H1 (cell line): Measurements from ENCODE around the gene AMOT. TPM values are rescaled to one million over a fixed set of nuclear protein-coding genes. Genes with fewer than 3 reads are reported as not detected.

Experiments
- CTCF ChIA-PET: fragments of 300-600 bp; sonication (Branson Sonifier 250); formaldehyde crosslinking; loops from one replicate; lab custom pipeline; 2021; ENCODE audit not compliant: partially characterized antibody; lab: Charles Lee
- POLR2A ChIA-PET: fragments of 300-600 bp; sonication (Branson Sonifier 250); formaldehyde crosslinking; loops from one replicate; lab custom pipeline; 2021; ENCODE audit warnings: inconsistent platforms; ENCODE audit not compliant: partially characterized antibody; lab: Charles Lee
- DNase-seq, 2 experiments: peaks; one replicate each; pipeline versions ENCODE4 v3.0.0 to v3.0.0-alpha.2; 2010 to 2022; ENCODE audit warnings: low spot score in 2 of 2, low read depth in 1 of 2, mixed read lengths in 1 of 2
- FAIRE-seq: peaks from 2 replicates; lab custom pipeline; 2011; peaks lifted over from hg19 to GRCh38; lab: Jason Lieb, UNC
- H2AFZ ChIP-seq: 2 replicates; pipeline ENCODE4 v1.8.1; 2012; ENCODE audit warnings: low read length, inconsistent platforms
- H2AK5ac ChIP-seq: 2 replicates; pipeline ENCODE4 v1.6.1; 2013; ENCODE audit warnings: low read depth, low read length
- H2BK120ac ChIP-seq: replicated peaks from 2 replicates; pipeline ENCODE3; 2013; ENCODE audit warnings: low read depth, low read length, inconsistent platforms
- H2BK12ac ChIP-seq: 2 replicates; pipeline ENCODE4 v1.6.1; 2013; ENCODE audit warnings: low read depth, low read length
- H2BK15ac ChIP-seq: 2 replicates; pipeline ENCODE4 v1.6.1; 2013; ENCODE audit warnings: low read length
- H2BK20ac ChIP-seq: 2 replicates; pipeline ENCODE4 v1.6.1; 2013; ENCODE audit warnings: low read length
- H2BK5ac ChIP-seq: 2 replicates; pipeline ENCODE4 v1.6.1; 2013; ENCODE audit warnings: low read depth, low read length
- H3K14ac ChIP-seq: 2 replicates; pipeline ENCODE4 v1.6.1; 2013; ENCODE audit warnings: inconsistent platforms; ENCODE audit not compliant: insufficient read length
- H3K18ac ChIP-seq: 2 replicates; pipeline ENCODE4 v1.6.1; 2013; ENCODE audit warnings: low read length; ENCODE audit errors: extremely low read depth
- H3K23ac ChIP-seq: 2 replicates; pipeline ENCODE4 v1.6.1; 2013; ENCODE audit warnings: inconsistent platforms; ENCODE audit not compliant: insufficient read length
- H3K23me2 ChIP-seq: 2 replicates; pipeline ENCODE4 v1.6.1; 2013; ENCODE audit warnings: low read depth, low read length
- H3K27ac ChIP-seq: 2 replicates; pipeline ENCODE4 v1.6.1; 2011; ENCODE audit warnings: low read depth, low read length, inconsistent platforms
- H3K27me3 ChIP-seq, 4 experiments: replicated peaks in 1 of 4; 1 replicate in 1 of 4; 2 replicates in 3 of 4; pipeline versions ENCODE4 v1.6.1 to v1.8.1; 2011 to 2013; ENCODE audit warnings: low read length in 3 of 4, mild to moderate bottlenecking in 3 of 4, inconsistent platforms in 2 of 4, mixed read lengths in 2 of 4, moderate library complexity in 1 of 4; ENCODE audit not compliant: control insufficient read depth in 3 of 4, insufficient read depth in 3 of 4; ENCODE audit errors: extremely low read depth in 1 of 4
- H3K36me3 ChIP-seq, 4 experiments: 2 replicates each; pipeline versions ENCODE4 v1.6.1 to v1.8.1; 2011 to 2013; ENCODE audit warnings: mild to moderate bottlenecking in 4 of 4, low read length in 3 of 4, moderate library complexity in 2 of 4, control low read depth in 1 of 4, inconsistent platforms in 1 of 4; ENCODE audit not compliant: insufficient read depth in 4 of 4, control insufficient read depth in 2 of 4
- H3K4ac ChIP-seq: replicated peaks from 2 replicates; pipeline ENCODE3; 2013; ENCODE audit warnings: low read length, low read depth, mixed read lengths, inconsistent platforms; ENCODE audit not compliant: insufficient read length
- H3K4me1 ChIP-seq, 4 experiments: replicated peaks in 1 of 4; 1 replicate in 1 of 4; 2 replicates in 3 of 4; pipeline versions ENCODE4 v1.6.1 to v1.8.1; 2011 to 2013; ENCODE audit warnings: low read length in 3 of 4, inconsistent platforms in 2 of 4, mixed read lengths in 1 of 4; ENCODE audit not compliant: insufficient read depth in 4 of 4, control insufficient read depth in 3 of 4
- H3K4me2 ChIP-seq, 2 experiments: 2 replicates each; pipeline versions ENCODE4 v1.6.1 to v1.8.1; 2011 to 2013; ENCODE audit warnings: low read depth in 2 of 2, low read length in 2 of 2, control low read depth in 1 of 2, inconsistent platforms in 1 of 2, mild to moderate bottlenecking in 1 of 2; ENCODE audit not compliant: insufficient read depth in 1 of 2
- H3K4me3 ChIP-seq, 4 experiments: fragments of 200-600, 300-600 bp in 1 of 4; sonication (generic), shearing (Covaris generic), sonication (Bioruptor Twin) in 1 of 4; 2 replicates each; pipeline versions ENCODE4 v1.5.1 to v1.8.1; 2011 to 2016; ENCODE audit warnings: low read length in 4 of 4, low read depth in 3 of 4, control low read depth in 2 of 4, inconsistent platforms in 2 of 4, mild to moderate bottlenecking in 2 of 4, mixed read lengths in 1 of 4, moderate library complexity in 1 of 4; ENCODE audit not compliant: insufficient read depth in 2 of 4; ENCODE audit errors: extremely low read depth in 1 of 4
- H3K56ac ChIP-seq: replicated peaks from 2 replicates; pipeline ENCODE3; 2013; ENCODE audit warnings: low read depth, mild to moderate bottlenecking, mixed read lengths, low read length, inconsistent platforms; ENCODE audit not compliant: insufficient read length
- H3K79me1 ChIP-seq: 2 replicates; pipeline ENCODE4 v1.6.1; 2013; ENCODE audit warnings: low read depth, low read length, control low read depth
- H3K79me2 ChIP-seq, 2 experiments: 2 replicates each; pipeline versions ENCODE4 v1.6.1 to v1.8.1; 2012 to 2013; ENCODE audit warnings: low read length in 2 of 2, mild to moderate bottlenecking in 2 of 2, inconsistent platforms in 1 of 2; ENCODE audit not compliant: insufficient read depth in 2 of 2, control insufficient read depth in 1 of 2
- H3K9ac ChIP-seq, 4 experiments: replicated peaks in 1 of 4; 1 replicate in 1 of 4; 2 replicates in 3 of 4; pipeline versions ENCODE4 v1.6.1 to v1.8.1; 2011 to 2013; ENCODE audit warnings: low read depth in 3 of 4, low read length in 3 of 4, control low read depth in 2 of 4, mild to moderate bottlenecking in 2 of 4, moderate library complexity in 2 of 4, inconsistent platforms in 1 of 4; ENCODE audit errors: extremely low read depth in 1 of 4
- H3K9me3 ChIP-seq, 2 experiments: 2 replicates each; pipeline versions ENCODE4 v1.6.1 to v1.8.1; 2012 to 2013; ENCODE audit warnings: mild to moderate bottlenecking in 2 of 2, moderate library complexity in 2 of 2, control low read depth in 1 of 2, inconsistent platforms in 1 of 2, low read depth in 1 of 2, low read length in 1 of 2, mixed read lengths in 1 of 2; ENCODE audit not compliant: insufficient read depth in 2 of 2
- H4K20me1 ChIP-seq, 2 experiments: replicated peaks in 1 of 2; 2 replicates each; pipeline versions ENCODE3 to v1.8.1; 2011 to 2013; ENCODE audit warnings: inconsistent platforms in 2 of 2, low read length in 2 of 2, mild to moderate bottlenecking in 1 of 2; ENCODE audit not compliant: insufficient read depth in 2 of 2, control insufficient read depth in 1 of 2
- H4K5ac ChIP-seq: 2 replicates; pipeline ENCODE4 v1.6.1; 2013; ENCODE audit warnings: low read length, low read depth, mixed read lengths, inconsistent platforms; ENCODE audit not compliant: insufficient read length
- H4K8ac ChIP-seq: 2 replicates; pipeline ENCODE4 v1.8.0; 2013; ENCODE audit warnings: mild to moderate bottlenecking, moderate library complexity, low read length, inconsistent platforms; ENCODE audit not compliant: insufficient read depth; ENCODE audit errors: extremely low read depth
- H4K91ac ChIP-seq: replicated peaks from 2 replicates; pipeline ENCODE3; 2013; ENCODE audit warnings: low read length, mixed read lengths, inconsistent platforms; ENCODE audit not compliant: insufficient read length
- ASH2L ChIP-seq: fragments of 200-600, 300-600 bp; sonication (generic); IDR thresholded peaks from one replicate; pipeline ENCODE4 v1.7.1; 2017; ENCODE audit warnings: low read length
- ATF2 ChIP-seq: IDR thresholded peaks from 2 replicates; pipeline ENCODE4 v1.6.1; 2012; ENCODE audit warnings: low read length, inconsistent platforms
- ATF3 ChIP-seq: IDR thresholded peaks from 2 replicates; pipeline ENCODE4 v1.6.1; 2011; ENCODE audit warnings: low read depth, mild to moderate bottlenecking, low read length; ENCODE audit not compliant: insufficient read depth
- CHD1 ChIP-seq: IDR thresholded peaks from 2 replicates; pipeline ENCODE4 v1.6.1; 2012; ENCODE audit warnings: low read depth, low read length, improper control_type of control experiment
- GABPA ChIP-seq: IDR thresholded peaks from 2 replicates; pipeline ENCODE4 v1.6.1; 2011; ENCODE audit warnings: mild to moderate bottlenecking, low read length, moderate library complexity, borderline replicate concordance; ENCODE audit not compliant: insufficient read depth
- GTF2F1 ChIP-seq: IDR thresholded peaks from 2 replicates; pipeline ENCODE4 v1.6.1; 2012; ENCODE audit warnings: low read depth, low read length, improper control_type of control experiment, borderline replicate concordance
- KDM1A ChIP-seq: fragments of 200-600, 300-600 bp; sonication (generic); IDR thresholded peaks from 2 replicates; pipeline ENCODE4 v1.7.1; 2016; ENCODE audit warnings: mild to moderate bottlenecking, low read length, borderline replicate concordance
- NANOG ChIP-seq: IDR thresholded peaks from 2 replicates; pipeline ENCODE4 v1.6.1; 2011; ENCODE audit warnings: low read length, low read depth, mild to moderate bottlenecking, inconsistent platforms; ENCODE audit not compliant: insufficient read depth, poor library complexity, severe bottlenecking
- POLR2AphosphoS5 ChIP-seq: IDR thresholded peaks from 2 replicates; pipeline ENCODE4 v1.6.1; 2011; ENCODE audit warnings: low read depth, low read length
- SIRT6 ChIP-seq: IDR thresholded peaks from one replicate; pipeline ENCODE4 v1.7.1; 2012; ENCODE audit warnings: low read length, inconsistent platforms
- SUZ12 ChIP-seq: fragments of 200-600 bp; sonication (generic); IDR thresholded peaks from 2 replicates; pipeline ENCODE4 v1.6.1; 2012; ENCODE audit warnings: mild to moderate bottlenecking, inconsistent platforms, low read length, moderate library complexity, mixed read lengths
- WGBS, 2 experiments: shearing (Covaris generic) in 1 of 2; methylation state at CpG; one replicate each; pipeline versions ENCODE4 v1.1.6 to v1.1.7; 2013 to 2015; ENCODE audit warnings: low lambda C conversion rate in 2 of 2, mixed read lengths in 2 of 2, inconsistent platforms in 1 of 2, low coverage in 1 of 2, missing lambda C conversion rate in 1 of 2; ENCODE audit not compliant: insufficient replicate concordance in 2 of 2, insufficient coverage in 1 of 2, insufficient read length in 1 of 2; ENCODE audit errors: extremely low coverage in 1 of 2, missing lambda C conversion rate in 1 of 2; 5-methylcytosine and 5-hydroxymethylcytosine counted together
- polyA plus RNA-seq, 7 experiments: library from polyadenylated mRNA; depleted of rRNA in 3 of 7; stranded (reverse) in 5 of 7; unstranded in 2 of 7; fragments of >200 nt in 5 of 7; fragments of 200-250 nt in 2 of 7; gene quantifications; 1 replicate in 5 of 7; 2 replicates in 1 of 7; 4 replicates in 1 of 7; pipeline versions ENCODE4 v1.2.1 to v1.2.3, GENCODE V29; 2011 to 2013; ENCODE audit warnings: missing spikeins in 2 of 7, mixed read lengths in 2 of 7
- total RNA-seq: library from RNA; stranded (reverse); fragmentation: NEBNext Ultra II Directional; extraction: Animal tissue kit (Norgen Biotek cat#: 25700); gene quantifications from 2 replicates; pipeline ENCODE4 v1.2.1, GENCODE V29; 2021

AMOT gene
- total and polyA plus RNA-seq, 2 of the 8 experiments (the other 6 are each of a cell fraction or from before 2014, with no cell fraction given) = 2.3 to 7.1 TPM

- H3K4ac ChIP-seq = no peak overlapping the region
- no peak overlapping the region for H4K5ac ChIP-seq
- H3K23me2 ChIP-seq = no peaks in the 10 kb centered on the region
- no peaks in the 10 kb centered on the region for H3K27me3 ChIP-seq
- no peak overlapping the region for H4K91ac ChIP-seq
- H3K18ac ChIP-seq = no peak overlapping the region
- H3K4me3 ChIP-seq = no peak overlapping the region
- H3K4me2 ChIP-seq = no peak overlapping the region
- no peaks in the 10 kb centered on the region for H3K9me3 ChIP-seq
- no peak overlapping the region for H2AK5ac ChIP-seq
- no peak overlapping the region for H3K14ac ChIP-seq
- POLR2A ChIA-PET = no interaction called here
- CTCF ChIA-PET = no interaction called here
- H3K79me2 ChIP-seq = no peaks in the 10 kb centered on the region
- no peaks in the 10 kb centered on the region for H3K79me1 ChIP-seq
- H4K20me1 ChIP-seq = no peaks in the 10 kb centered on the region
- no peak overlapping the region for H3K56ac ChIP-seq
- no peak overlapping the region for H2BK20ac ChIP-seq
- no peak overlapping the region for H3K23ac ChIP-seq
- no peak overlapping the region for H2BK15ac ChIP-seq
- H2BK5ac ChIP-seq = no peak overlapping the region
- DNase-seq (no peak), FAIRE-seq (no peak)
- no peak overlapping the region for H3K27ac ChIP-seq
- H2BK120ac ChIP-seq = no peak overlapping the region
- H4K8ac ChIP-seq = no peak overlapping the region
- no peak overlapping the region for H2BK12ac ChIP-seq
- no peak overlapping the region for H3K9ac ChIP-seq
- H3K36me3 ChIP-seq = no peaks in the 10 kb centered on the region
- no peaks in the 10 kb centered on the region for H3K4me1 ChIP-seq
- 89% methylated on average over 9 of the region's 9 CpGs; no CpG with 5 or more reads in 1 of the 2 experiments for WGBS, 2 experiments
- no peak overlapping the region for H2AFZ ChIP-seq
- no peak for TF ChIP-seq ASH2L
- no peak for TF ChIP-seq CHD1
- no peak for TF ChIP-seq GTF2F1
- TF ChIP-seq SIRT6 = no peak
- no peak for TF ChIP-seq ATF3
- TF ChIP-seq KDM1A = no peak
- TF ChIP-seq POLR2AphosphoS5 = no peak
- TF ChIP-seq ATF2 = no peak
- TF ChIP-seq NANOG = no peak
- no peak for TF ChIP-seq SUZ12
- no peak for TF ChIP-seq GABPA
Measured at GRCh38 chrX:112889400-112889799, 48.8 kb upstream of the AMOT start.
